ENCODE data around the gene STX18.
A peak's percentile ranks its signal among the peaks of the same experiment; 100 is the strongest.

The STX18 gene

DNA sequence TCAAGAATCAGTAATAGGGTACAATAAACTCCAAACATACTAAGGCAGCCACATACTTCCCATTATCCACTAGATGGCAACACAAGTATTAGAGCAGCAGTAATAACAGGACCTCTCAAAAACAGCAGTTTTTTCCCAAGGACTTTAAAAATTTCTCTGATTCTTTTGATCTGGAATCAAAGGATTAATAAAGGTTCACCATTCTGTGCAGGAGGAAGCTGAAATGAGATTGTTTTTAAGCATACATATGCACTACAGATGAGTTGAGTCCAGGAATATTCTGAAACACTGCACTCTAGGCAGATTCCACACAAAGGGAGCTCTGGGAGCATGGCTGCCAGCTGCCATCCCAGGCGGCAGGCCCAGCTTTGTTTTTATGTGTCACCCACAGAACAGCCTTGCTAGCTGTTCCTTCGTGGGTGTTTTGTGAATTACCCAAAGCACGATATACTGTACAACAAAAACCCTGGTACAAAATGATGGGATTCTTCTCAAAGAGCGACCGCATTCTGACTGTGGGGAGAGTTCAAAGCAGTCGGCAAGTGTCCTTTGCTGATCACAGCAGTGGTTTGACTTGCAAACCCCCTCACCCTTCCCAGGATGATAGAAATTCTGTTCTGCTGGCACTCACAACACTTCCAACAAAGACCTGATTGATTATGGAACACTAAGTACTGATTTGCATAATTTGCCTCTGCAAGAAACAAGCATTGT is 61.0 kb downstream of the STX18 start:
- DNase-seq (ENCODE audit: low read depth): peak; percentile 65
- peak; percentile 66 for TF ChIP-seq CTCF (conservative IDR thresholded peaks at IDR 0.05; ENCODE audit: low read depth, low read length)
- no peak overlapping the region for H3K4me3 ChIP-seq (ENCODE audit: low read depth, low read length)

DNA sequence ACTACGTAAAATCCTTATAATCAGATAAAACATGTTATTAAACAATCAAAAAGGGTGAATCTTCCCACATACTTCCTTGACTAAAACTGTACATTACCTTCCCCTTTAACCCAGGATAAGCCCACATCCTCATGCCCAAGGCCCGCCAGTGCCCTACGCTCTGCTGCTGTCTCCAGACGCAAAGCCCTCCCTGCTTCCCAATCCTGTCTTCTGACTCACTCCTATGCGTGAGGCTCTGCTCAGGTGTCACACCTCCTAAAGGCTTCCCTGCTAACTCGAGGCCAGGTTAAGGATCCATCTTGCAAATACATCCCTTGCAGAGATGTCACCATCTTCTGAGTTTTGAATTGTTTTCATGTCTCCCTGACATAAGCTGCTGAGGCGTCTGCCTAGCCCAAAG is 61.6 kb downstream of the STX18 start:
- no peak for DNase-seq (ENCODE audit: low read depth)
- no peak overlapping the region for H3K4me3 ChIP-seq (ENCODE audit: low read depth, low read length)
- no peak for TF ChIP-seq CTCF (conservative IDR thresholded peaks at IDR 0.05; ENCODE audit: low read depth, low read length)

DNA sequence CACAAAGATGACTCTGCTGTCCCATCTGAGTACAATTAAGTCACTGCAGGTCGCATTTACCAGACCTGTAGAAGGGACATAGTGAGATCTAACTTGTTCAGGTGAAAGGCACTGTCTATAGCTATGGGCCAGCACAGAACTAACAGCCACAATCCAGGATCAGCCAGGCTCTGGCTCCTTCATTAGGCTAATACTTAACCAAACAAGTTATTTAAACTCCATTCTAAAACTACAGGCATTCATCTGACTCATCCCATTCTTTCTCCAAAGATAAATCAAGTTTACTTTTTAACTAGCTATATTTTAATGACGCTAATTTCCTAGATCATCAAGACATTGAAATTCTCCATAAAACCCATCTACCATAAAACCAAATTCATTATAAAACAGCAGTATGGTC is 62.5 kb downstream of the STX18 start:
- no peak for TF ChIP-seq CTCF (conservative IDR thresholded peaks at IDR 0.05; ENCODE audit: low read depth, low read length)
- DNase-seq (ENCODE audit: low read depth): no peak
- no peak overlapping the region for H3K4me3 ChIP-seq (ENCODE audit: low read depth, low read length)

DNA sequence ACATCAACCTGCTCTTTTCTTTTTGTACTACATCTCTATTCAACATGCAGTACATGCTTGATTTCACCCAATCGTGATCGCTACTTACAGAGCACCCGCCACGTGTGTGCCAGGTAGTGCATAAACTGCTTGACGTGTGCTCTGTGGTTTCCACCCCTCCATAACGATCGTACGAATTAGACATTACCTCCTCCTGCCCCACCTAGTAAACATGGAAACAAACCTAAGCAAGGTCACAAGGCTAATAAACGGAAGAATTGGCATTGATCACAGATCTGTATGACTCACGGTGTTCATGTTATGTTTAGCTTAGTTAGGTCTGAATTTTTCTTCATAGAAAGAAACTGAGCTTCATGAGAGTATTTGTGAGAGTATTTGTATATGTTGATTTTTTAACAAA is 64.1 kb downstream of the STX18 start:
- no peak for DNase-seq (ENCODE audit: low read depth)
- H3K4me3 ChIP-seq (ENCODE audit: low read depth, low read length): no peak overlapping the region
- TF ChIP-seq CTCF (conservative IDR thresholded peaks at IDR 0.05; ENCODE audit: low read depth, low read length): no peak

- no peak for TF ChIP-seq CTCF (conservative IDR thresholded peaks at IDR 0.05; ENCODE audit: low read depth, low read length)
- H3K4me3 ChIP-seq (ENCODE audit: low read depth, low read length): no peak overlapping the region
- DNase-seq (ENCODE audit: low read depth): no peak
Measured at GRCh38 chr4:4477391-4477790, 64.5 kb downstream of the STX18 start.

GRCh38 chr4:4474476-4474875 is 67.4 kb downstream of the STX18 start:
- no peak for TF ChIP-seq CTCF (conservative IDR thresholded peaks at IDR 0.05; ENCODE audit: low read depth, low read length)
- H3K4me3 ChIP-seq (ENCODE audit: low read depth, low read length): no peak overlapping the region
- DNase-seq (ENCODE audit: low read depth): no peak

DNA sequence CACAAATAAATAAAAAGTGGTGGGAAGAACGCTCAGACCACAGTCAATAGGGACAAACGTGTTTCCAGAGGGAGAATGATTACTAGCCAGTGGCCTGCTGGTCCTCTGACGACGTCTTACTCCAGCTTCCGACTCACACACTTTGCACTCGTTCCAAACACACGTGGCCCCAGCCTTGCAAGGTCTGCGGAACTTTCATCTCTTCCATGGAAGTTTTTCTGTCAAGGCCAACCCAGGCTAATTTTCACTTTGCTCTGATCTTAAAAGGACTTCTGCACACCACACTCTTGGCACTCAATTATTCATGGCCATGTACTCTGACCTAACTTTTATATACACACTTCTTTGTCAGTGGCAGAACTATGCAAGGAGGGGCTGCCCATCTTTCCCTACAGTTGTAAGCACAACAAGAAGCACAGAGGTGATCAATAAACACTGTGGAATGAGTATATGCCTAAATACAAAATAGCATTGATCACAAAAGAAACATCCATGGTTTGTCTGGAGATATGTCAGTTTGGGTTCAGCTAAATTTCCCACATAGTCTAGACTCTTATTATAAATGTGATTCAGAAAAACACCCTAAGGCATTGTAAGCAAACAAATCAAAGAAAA is 69.4 kb downstream of the STX18 start:
- TF ChIP-seq CTCF (conservative IDR thresholded peaks at IDR 0.05; ENCODE audit: low read depth, low read length): no peak
- DNase-seq (ENCODE audit: low read depth): no peak
- H3K4me3 ChIP-seq (ENCODE audit: low read depth, low read length): no peak overlapping the region
